Upper lobe of left lung (tissue), 6 donors: Measurements from ENCODE around the gene TBC1D8. TPM values are rescaled to one million over a fixed set of nuclear protein-coding genes. Genes with fewer than 3 reads are reported as not detected.

Experiments used
- ATAC-seq, 2 donors: fragments of 200-7000 bp; cut with Tn5 transposase; one replicate each; pipeline ENCODE4 v1.9.1; 2022; ENCODE audit warnings: mild to moderate bottlenecking in 2 of 2, moderate library complexity in 2 of 2; ENCODE audit not compliant: low FRiP score in 2 of 2
- DNase-seq, 2 donors: peaks; one replicate each; pipeline ENCODE4 v3.0.0-alpha.2; 2019 to 2020
- H3K27ac ChIP-seq, 4 donors: fragments of 200-600 bp; sonication (generic); one replicate each; pipeline ENCODE4 v1.5.1; 2016 to 2019
- H3K27me3 ChIP-seq, 4 donors: fragments of 200-600 bp; sonication (generic); one replicate each; pipeline ENCODE4 v1.5.1; 2017 to 2019
- H3K36me3 ChIP-seq, 4 donors: fragments of 200-600 bp; sonication (generic); one replicate each; pipeline ENCODE4 v1.5.1; 2016 to 2019
- H3K4me1 ChIP-seq, 4 donors: fragments of 200-600 bp; sonication (generic); one replicate each; pipeline ENCODE4 v1.5.1; 2018 to 2019
- H3K4me3 ChIP-seq, 4 donors: fragments of 200-600 bp; sonication (generic); one replicate each; pipeline ENCODE4 v1.5.1; 2017 to 2019; ENCODE audit warnings: mild to moderate bottlenecking in 2 of 4, moderate library complexity in 1 of 4
- H3K9me3 ChIP-seq, 4 donors: fragments of 200-600 bp; sonication (generic); one replicate each; pipeline ENCODE4 v1.5.1; 2018 to 2019
- CTCF ChIP-seq, 6 experiments: fragments of 450-650 bp in 4 of 6; fragments of 200-600 bp in 2 of 6; sonication (generic) in 2 of 6; IDR thresholded peaks; one replicate each; pipeline ENCODE4 v1.5.1; 2016 to 2019; ENCODE audit warnings: antibody characterized with exemption in 6 of 6
- EP300 ChIP-seq, 4 donors: sonication (generic); formaldehyde crosslinking; IDR thresholded peaks; one replicate each; pipeline ENCODE4 v1.5.1; 2017; ENCODE audit warnings: antibody characterized with exemption in 4 of 4, control low read depth in 2 of 4
- POLR2A ChIP-seq, 4 donors: fragments of 450-650 bp; IDR thresholded peaks; one replicate each; pipeline ENCODE4 v1.5.1; 2016 to 2017; ENCODE audit warnings: antibody characterized with exemption in 4 of 4, mild to moderate bottlenecking in 2 of 4
- POLR2AphosphoS5 ChIP-seq, 2 donors: sonication (generic); formaldehyde crosslinking; IDR thresholded peaks; one replicate each; pipeline ENCODE4 v1.5.1; 2017; ENCODE audit warnings: antibody characterized with exemption in 2 of 2
- WGBS, 2 donors: methylation state at CpG; one replicate each; pipeline ENCODE4 v1.1.5; 2017 to 2018; 5-methylcytosine and 5-hydroxymethylcytosine counted together
- total RNA-seq, 6 donors: library from RNA; depleted of rRNA in 4 of 6; stranded (reverse); fragments of >200 nt in 4 of 6; gene quantifications; one replicate each; pipeline versions ENCODE4 v1.1.0 to v1.2.1, GENCODE V29; 2016 to 2021
- donor health status: DM: no; HTN: no; CAD: no; lungs with moderate emphysema.
- donor health status: DM: no; HTN: yes; CAD: no; lungs with severe emphysema.

The TBC1D8 gene
- total RNA-seq, 6 donors from 2014 or later, result 21.0 to 133 (median 56.8) TPM

GRCh38 chr2:101048756-101049155, 102.4 kb downstream of the TBC1D8 start:
- Histone ChIP-seq H3K27ac (no peak overlapping the region), H3K27me3 (no peaks in the 10 kb centered on the region), H3K4me1 (no peaks in the 10 kb centered on the region), H3K36me3 (peaks cover 0 to 50% (median 0%) of the 10 kb centered on the region in 4 donors), H3K9me3 (no peaks in the 10 kb centered on the region), H3K4me3 (no peak overlapping the region)
- 97 to 99% methylated on average over 3 of the region's 3 CpGs for WGBS, 2 donors
- no peak for ATAC-seq
- DNase-seq, result no peak
- TF ChIP-seq POLR2AphosphoS5 (IDR thresholded peaks at IDR 0.05), result no peak
- no peak for TF ChIP-seq EP300 (IDR thresholded peaks at IDR 0.05)
- TF ChIP-seq CTCF (IDR thresholded peaks at IDR 0.05), result no peak
- no peak for TF ChIP-seq POLR2A (IDR thresholded peaks at IDR 0.05)

GRCh38 chr2:101047774-101048173, 103.4 kb downstream of the TBC1D8 start:
- TF ChIP-seq POLR2A (IDR thresholded peaks at IDR 0.05) (no peak), EP300 (IDR thresholded peaks at IDR 0.05) (no peak), CTCF (IDR thresholded peaks at IDR 0.05) (no peak), POLR2AphosphoS5 (IDR thresholded peaks at IDR 0.05) (no peak)
- Histone ChIP-seq H3K36me3 (peaks cover 0 to 40% (median 0%) of the 10 kb centered on the region in 4 donors), H3K4me3 (no peak overlapping the region), H3K9me3 (no peaks in the 10 kb centered on the region), H3K27ac (no peak overlapping the region), H3K4me1 (no peaks in the 10 kb centered on the region), H3K27me3 (no peaks in the 10 kb centered on the region)
- ATAC-seq, result peak in 1 of 2 donors; percentile 54
- WGBS, 2 donors, result 87 to 97% methylated on average over 6 of the region's 6 CpGs
- no peak for DNase-seq

- ATAC-seq, result peak in 1 of 2 donors; percentile 41
- H3K4me1 ChIP-seq, result no peaks in the 10 kb centered on the region
- H3K27ac ChIP-seq, result no peak overlapping the region
- DNase-seq, result no peak
- no peaks in the 10 kb centered on the region for H3K9me3 ChIP-seq
- no peak for TF ChIP-seq POLR2AphosphoS5 (IDR thresholded peaks at IDR 0.05)
- no peak for TF ChIP-seq POLR2A (IDR thresholded peaks at IDR 0.05)
- no peak for TF ChIP-seq EP300 (IDR thresholded peaks at IDR 0.05)
- TF ChIP-seq CTCF (IDR thresholded peaks at IDR 0.05), result no peak
- WGBS, 2 donors, result 87 to 94% methylated on average over 9 to 12 of the region's 12 CpGs
- no peak overlapping the region for H3K4me3 ChIP-seq
- no peaks in the 10 kb centered on the region for H3K27me3 ChIP-seq
- H3K36me3 ChIP-seq, result peaks cover 0 to 37% (median 0%) of the 10 kb centered on the region in 4 donors
Measured at GRCh38 chr2:101047075-101047766, 104.0 kb downstream of the TBC1D8 start.

GRCh38 chr2:101045330-101045729, 105.9 kb downstream of the TBC1D8 start:
- peaks cover 0 to 33% (median 2%) of the 10 kb centered on the region in 4 donors for H3K36me3 ChIP-seq
- no peaks in the 10 kb centered on the region for H3K27me3 ChIP-seq
- ATAC-seq, result no peak
- TF ChIP-seq EP300 (IDR thresholded peaks at IDR 0.05), result no peak
- TF ChIP-seq POLR2A (IDR thresholded peaks at IDR 0.05), result no peak
- TF ChIP-seq POLR2AphosphoS5 (IDR thresholded peaks at IDR 0.05), result no peak
- TF ChIP-seq CTCF (IDR thresholded peaks at IDR 0.05), result no peak
- peaks cover 0 to 4% (median 0%) of the 10 kb centered on the region in 4 donors for H3K4me1 ChIP-seq
- no peak overlapping the region for H3K27ac ChIP-seq
- WGBS, 2 donors, result 96% methylated on average over 7 to 10 of the region's 10 CpGs
- no peak for DNase-seq
- no peaks in the 10 kb centered on the region for H3K9me3 ChIP-seq
- H3K4me3 ChIP-seq, result no peak overlapping the region

- Histone ChIP-seq H3K4me1 (peaks cover 0 to 4% (median 0%) of the 10 kb centered on the region in 4 donors), H3K36me3 (peaks cover 4 to 42% (median 24%) of the 10 kb centered on the region in 4 donors), H3K9me3 (no peaks in the 10 kb centered on the region), H3K4me3 (no peak overlapping the region), H3K27me3 (no peaks in the 10 kb centered on the region), H3K27ac (peak overlapping the region in 2 of 4 donors; percentile 35)
- DNase-seq (no peak), ATAC-seq (peak in 1 of 2 donors; percentile 43)
- 79 to 80% methylated on average over 4 of the region's 4 CpGs for WGBS, 2 donors
- no peak for TF ChIP-seq POLR2AphosphoS5 (IDR thresholded peaks at IDR 0.05)
- TF ChIP-seq POLR2A (IDR thresholded peaks at IDR 0.05), result no peak
- TF ChIP-seq CTCF (IDR thresholded peaks at IDR 0.05), result no peak
- no peak for TF ChIP-seq EP300 (IDR thresholded peaks at IDR 0.05)
Measured at GRCh38 chr2:101041413-101041812, 109.8 kb downstream of the TBC1D8 start.
